ENCODE results near the gene GRID2.

- no peak for TF ChIP-seq SRF (IDR thresholded peaks at IDR 0.05; ENCODE audit: low read depth, low read length)
- no peak for TF ChIP-seq SMAD1 (CRISPR knock-in tag; IDR thresholded peaks at IDR 0.05; ENCODE audit: borderline replicate concordance, low read depth)
- TF ChIP-seq ZNF570 (CRISPR knock-in tag; IDR thresholded peaks at IDR 0.05; ENCODE audit: borderline replicate concordance), result no peak
- TF ChIP-seq, protein P1, sequence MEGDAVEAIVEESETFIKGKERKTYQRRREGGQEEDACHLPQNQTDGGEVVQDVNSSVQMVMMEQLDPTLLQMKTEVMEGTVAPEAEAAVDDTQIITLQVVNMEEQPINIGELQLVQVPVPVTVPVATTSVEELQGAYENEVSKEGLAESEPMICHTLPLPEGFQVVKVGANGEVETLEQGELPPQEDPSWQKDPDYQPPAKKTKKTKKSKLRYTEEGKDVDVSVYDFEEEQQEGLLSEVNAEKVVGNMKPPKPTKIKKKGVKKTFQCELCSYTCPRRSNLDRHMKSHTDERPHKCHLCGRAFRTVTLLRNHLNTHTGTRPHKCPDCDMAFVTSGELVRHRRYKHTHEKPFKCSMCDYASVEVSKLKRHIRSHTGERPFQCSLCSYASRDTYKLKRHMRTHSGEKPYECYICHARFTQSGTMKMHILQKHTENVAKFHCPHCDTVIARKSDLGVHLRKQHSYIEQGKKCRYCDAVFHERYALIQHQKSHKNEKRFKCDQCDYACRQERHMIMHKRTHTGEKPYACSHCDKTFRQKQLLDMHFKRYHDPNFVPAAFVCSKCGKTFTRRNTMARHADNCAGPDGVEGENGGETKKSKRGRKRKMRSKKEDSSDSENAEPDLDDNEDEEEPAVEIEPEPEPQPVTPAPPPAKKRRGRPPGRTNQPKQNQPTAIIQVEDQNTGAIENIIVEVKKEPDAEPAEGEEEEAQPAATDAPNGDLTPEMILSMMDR (CRISPR knock-in tag; IDR thresholded peaks at IDR 0.05), result no peak
- TF ChIP-seq MAX (IDR thresholded peaks at IDR 0.05), result no peak
- TF ChIP-seq FOSL2 (CRISPR knock-in tag; IDR thresholded peaks at IDR 0.05), result no peak
- no peak for TF ChIP-seq CHD4 (IDR thresholded peaks at IDR 0.05; ENCODE audit: borderline replicate concordance, low read length)
- no peak for TF ChIP-seq SP1 (IDR thresholded peaks at IDR 0.05)
- no peak for TF ChIP-seq SP1 (CRISPR knock-in tag; IDR thresholded peaks at IDR 0.05)
- no peak for TF ChIP-seq SMAD3 (CRISPR knock-in tag; IDR thresholded peaks at IDR 0.05)
- TF ChIP-seq POLR2AphosphoS5 (IDR thresholded peaks at IDR 0.05; ENCODE audit: low read depth, low read length), result no peak
- TF ChIP-seq MYC (CRISPR knock-in tag; IDR thresholded peaks at IDR 0.05; ENCODE audit: borderline replicate concordance), result no peak
- TF ChIP-seq ZNF318 (CRISPR knock-in tag; IDR thresholded peaks at IDR 0.05), result no peak
Measured at GRCh38 chr4:92677805-92678204, 374.0 kb downstream of the GRID2 start.

All from HepG2 (cell line).